Tibial artery (tissue), 4 donors: ENCODE results near the gene TSPAN18.
A peak's percentile ranks its signal among the peaks of the same experiment; 100 is the strongest.

Experiments
- DNase-seq, 2 donors: peaks; one replicate each; pipeline ENCODE4 v3.0.0-alpha.2; 2019
- H3K27ac ChIP-seq, 2 donors: fragments of 200-600 bp; sonication (generic) in 1 of 2; 1 replicate in 1 of 2; 2 replicates in 1 of 2; pipeline ENCODE4 v1.5.1; 2018 to 2019; ENCODE audit warnings: mild to moderate bottlenecking in 1 of 2
- H3K27me3 ChIP-seq, 2 donors: fragments of 200-600 bp; sonication (generic) in 1 of 2; one replicate each; pipeline versions ENCODE4 v1.5.1 to v1.6.0; 2016 to 2019
- H3K36me3 ChIP-seq, 3 donors: fragments of 200-600 bp; sonication (generic) in 2 of 3; one replicate each; pipeline ENCODE4 v1.5.1; 2016 to 2019; ENCODE audit warnings: mild to moderate bottlenecking in 2 of 3
- H3K4me1 ChIP-seq, 4 donors: fragments of 200-600 bp; sonication (generic) in 2 of 4; 1 replicate in 3 of 4; 2 replicates in 1 of 4; pipeline ENCODE4 v1.5.1; 2016 to 2019
- H3K4me3 ChIP-seq, 2 donors: fragments of 200-600 bp; sonication (generic) in 1 of 2; 1 replicate in 1 of 2; 2 replicates in 1 of 2; pipeline ENCODE4 v1.5.1; 2018 to 2019; ENCODE audit warnings: mild to moderate bottlenecking in 2 of 2
- H3K9me3 ChIP-seq, 3 donors: fragments of 200-600 bp; sonication (generic) in 1 of 3; one replicate each; pipeline ENCODE4 v1.5.1; 2016 to 2019
- intact Hi-C: fragments of 100-400 bp; cut with DNase I; formaldehyde crosslinking; loops from one replicate; pipeline ENCODE4 v1.15.0; 2023; ENCODE audit warnings: low total_unique reads
- TF ChIP-seq, protein P1 (sequence below), 2 experiments: fragments of 200-600 bp in 1 of 2; fragments of 450-650 bp in 1 of 2; IDR thresholded peaks; one replicate each; pipeline ENCODE4 v1.5.1; 2017 to 2019; ENCODE audit warnings: antibody characterized with exemption in 2 of 2, mild to moderate bottlenecking in 1 of 2, moderate library complexity in 1 of 2

The TSPAN18 gene

DNA sequence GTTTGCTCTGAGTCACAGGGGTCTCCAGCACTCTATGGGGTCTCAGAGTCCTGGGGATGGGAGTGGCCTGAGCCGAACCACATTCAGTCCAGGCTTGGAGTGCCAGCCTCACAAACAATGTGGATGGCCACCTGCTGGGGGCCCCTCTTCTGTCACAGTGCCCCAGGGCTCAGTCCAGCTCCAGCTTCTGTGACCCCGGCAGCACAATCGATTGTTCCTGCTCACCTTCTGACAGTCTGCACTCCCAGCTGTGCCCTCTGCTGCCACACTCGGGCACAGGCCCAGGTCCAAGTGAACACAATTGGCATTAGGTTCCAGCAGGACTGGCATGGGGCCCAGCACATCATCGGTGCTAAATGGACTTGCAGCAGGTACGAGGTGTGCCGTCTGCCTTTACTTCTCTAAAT, 139.1 kb downstream of the TSPAN18 start:
- Histone ChIP-seq H3K27me3 (no peaks in the 10 kb centered on the region), H3K4me1 (peaks cover 0 to 48% (median 31%) of the 10 kb centered on the region in 4 donors)

DNA sequence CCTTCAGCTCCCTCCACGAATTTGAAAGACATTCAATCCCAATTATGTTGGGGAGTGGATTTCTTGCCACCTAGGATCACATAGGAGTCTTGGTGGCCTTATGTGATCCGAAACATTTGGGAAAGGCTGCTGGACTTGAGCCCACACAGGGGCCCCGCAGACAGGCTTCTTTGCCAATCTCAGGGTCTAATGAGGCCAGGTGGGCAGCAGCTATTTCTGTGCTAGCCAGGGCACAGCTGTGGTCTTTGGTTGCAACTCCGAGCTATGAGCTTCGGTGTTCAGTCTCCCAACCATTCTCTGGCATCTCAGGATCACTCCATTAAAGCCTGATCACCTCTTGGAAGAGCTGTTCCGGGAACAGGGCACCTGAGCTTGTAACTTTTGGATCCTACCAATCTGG, 139.5 kb downstream of the TSPAN18 start:
- Histone ChIP-seq H3K4me1 (peaks cover 0 to 47% (median 31%) of the 10 kb centered on the region in 4 donors), H3K27ac (no peak overlapping the region)
- intact Hi-C loops, result no loop called here

More for the DNA sequence above, 139.1 kb downstream of the TSPAN18 start:
- TF ChIP-seq, protein P1, sequence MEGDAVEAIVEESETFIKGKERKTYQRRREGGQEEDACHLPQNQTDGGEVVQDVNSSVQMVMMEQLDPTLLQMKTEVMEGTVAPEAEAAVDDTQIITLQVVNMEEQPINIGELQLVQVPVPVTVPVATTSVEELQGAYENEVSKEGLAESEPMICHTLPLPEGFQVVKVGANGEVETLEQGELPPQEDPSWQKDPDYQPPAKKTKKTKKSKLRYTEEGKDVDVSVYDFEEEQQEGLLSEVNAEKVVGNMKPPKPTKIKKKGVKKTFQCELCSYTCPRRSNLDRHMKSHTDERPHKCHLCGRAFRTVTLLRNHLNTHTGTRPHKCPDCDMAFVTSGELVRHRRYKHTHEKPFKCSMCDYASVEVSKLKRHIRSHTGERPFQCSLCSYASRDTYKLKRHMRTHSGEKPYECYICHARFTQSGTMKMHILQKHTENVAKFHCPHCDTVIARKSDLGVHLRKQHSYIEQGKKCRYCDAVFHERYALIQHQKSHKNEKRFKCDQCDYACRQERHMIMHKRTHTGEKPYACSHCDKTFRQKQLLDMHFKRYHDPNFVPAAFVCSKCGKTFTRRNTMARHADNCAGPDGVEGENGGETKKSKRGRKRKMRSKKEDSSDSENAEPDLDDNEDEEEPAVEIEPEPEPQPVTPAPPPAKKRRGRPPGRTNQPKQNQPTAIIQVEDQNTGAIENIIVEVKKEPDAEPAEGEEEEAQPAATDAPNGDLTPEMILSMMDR (IDR thresholded peaks at IDR 0.05), result no peak
- Histone ChIP-seq H3K4me3 (no peak overlapping the region), H3K27ac (peak overlapping the region in 1 of 2 donors; percentile 22), H3K36me3 (no peaks in the 10 kb centered on the region), H3K9me3 (no peaks in the 10 kb centered on the region)
- intact Hi-C loops, result no loop called here
- no peak for DNase-seq

DNA sequence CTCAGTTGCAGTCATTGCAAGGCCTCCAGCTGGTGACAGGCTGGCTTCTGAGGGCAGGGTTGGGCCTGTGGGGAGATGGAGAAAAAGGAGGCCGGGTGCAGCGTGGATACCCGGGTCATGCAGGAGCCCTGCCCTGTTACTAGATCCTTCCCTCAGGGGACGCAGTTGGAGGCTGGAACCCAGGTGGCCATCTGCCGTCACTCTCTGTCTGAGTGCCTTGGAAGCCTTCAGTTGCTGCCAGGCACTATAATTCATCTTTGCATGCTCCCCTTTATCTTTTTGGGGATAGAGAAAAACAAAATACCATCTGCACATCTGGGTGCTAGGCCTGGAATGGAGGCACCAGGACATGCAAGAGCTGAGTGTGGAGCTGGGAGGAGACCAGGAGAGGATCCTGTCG, 141.3 kb downstream of the TSPAN18 start:
- Histone ChIP-seq H3K36me3 (no peaks in the 10 kb centered on the region), H3K4me3 (no peak overlapping the region), H3K27ac (no peak overlapping the region), H3K9me3 (no peaks in the 10 kb centered on the region), H3K4me1 (peaks cover 0 to 30% (median 17%) of the 10 kb centered on the region in 4 donors), H3K27me3 (no peaks in the 10 kb centered on the region)
- intact Hi-C loops, result no loop called here
- DNase-seq, result no peak
- TF ChIP-seq, protein P1 (IDR thresholded peaks at IDR 0.05), result no peak

More for the DNA sequence above, 139.5 kb downstream of the TSPAN18 start:
- Histone ChIP-seq H3K36me3 (no peaks in the 10 kb centered on the region), H3K4me3 (no peak overlapping the region), H3K9me3 (no peaks in the 10 kb centered on the region), H3K27me3 (no peaks in the 10 kb centered on the region)
- TF ChIP-seq, protein P1 (IDR thresholded peaks at IDR 0.05), result no peak
- DNase-seq, result no peak

DNA sequence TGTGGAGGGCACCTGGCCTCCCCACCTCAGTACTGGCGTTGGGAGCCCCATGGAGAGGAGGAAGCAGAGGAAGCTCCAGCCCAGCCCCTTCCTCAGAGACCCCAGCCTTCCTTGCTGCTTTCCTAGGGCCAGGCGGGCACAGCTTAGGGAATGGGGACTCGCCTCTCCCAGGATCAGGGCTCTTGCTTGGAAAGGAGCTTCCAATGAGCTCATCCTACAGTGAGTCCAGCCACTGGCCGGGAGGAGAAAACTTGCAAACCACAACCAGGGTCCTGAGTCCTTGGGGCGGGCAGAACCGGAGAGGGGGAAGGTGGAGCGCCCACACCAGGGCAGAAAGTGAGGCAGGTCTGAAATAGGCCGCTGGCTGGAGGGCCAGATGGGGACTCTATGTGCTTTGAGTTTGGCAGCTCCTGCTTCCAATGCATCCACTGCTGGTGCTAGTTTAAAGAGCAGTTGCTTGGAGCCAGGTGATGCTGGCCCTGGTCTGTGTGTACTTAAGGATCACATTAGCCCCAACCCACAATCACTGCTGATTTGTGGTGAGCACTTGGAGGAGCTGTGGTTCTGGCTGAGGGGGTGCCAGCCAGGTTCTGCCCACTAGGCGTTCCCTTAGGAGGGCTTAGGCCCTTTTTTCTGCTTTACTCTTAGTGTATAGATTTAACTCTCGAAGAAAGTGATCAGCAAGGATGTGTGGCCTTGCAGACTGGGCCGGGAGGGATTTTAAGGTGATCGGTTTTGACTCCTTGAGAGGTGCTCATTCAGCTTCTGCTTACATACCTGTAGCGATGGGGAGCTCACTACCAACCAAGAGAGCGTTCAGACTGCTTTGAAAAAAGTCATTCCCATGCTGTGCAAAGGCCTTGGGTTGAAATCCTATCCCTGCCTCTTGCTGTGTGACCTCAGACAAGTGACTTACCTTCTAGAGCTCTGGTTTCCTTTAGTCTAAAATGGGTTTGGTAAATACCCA, 142.0 kb downstream of the TSPAN18 start:
- H3K27me3 ChIP-seq, result no peaks in the 10 kb centered on the region
- no peak overlapping the region for H3K27ac ChIP-seq
- H3K4me1 ChIP-seq, result peaks cover 0 to 23% (median 15%) of the 10 kb centered on the region in 4 donors
- H3K4me3 ChIP-seq, result no peak overlapping the region
- TF ChIP-seq, protein P1 (IDR thresholded peaks at IDR 0.05), result no peak
- H3K36me3 ChIP-seq, result no peaks in the 10 kb centered on the region
- no peaks in the 10 kb centered on the region for H3K9me3 ChIP-seq
- intact Hi-C loops, result no loop called here
- no peak for DNase-seq

DNA sequence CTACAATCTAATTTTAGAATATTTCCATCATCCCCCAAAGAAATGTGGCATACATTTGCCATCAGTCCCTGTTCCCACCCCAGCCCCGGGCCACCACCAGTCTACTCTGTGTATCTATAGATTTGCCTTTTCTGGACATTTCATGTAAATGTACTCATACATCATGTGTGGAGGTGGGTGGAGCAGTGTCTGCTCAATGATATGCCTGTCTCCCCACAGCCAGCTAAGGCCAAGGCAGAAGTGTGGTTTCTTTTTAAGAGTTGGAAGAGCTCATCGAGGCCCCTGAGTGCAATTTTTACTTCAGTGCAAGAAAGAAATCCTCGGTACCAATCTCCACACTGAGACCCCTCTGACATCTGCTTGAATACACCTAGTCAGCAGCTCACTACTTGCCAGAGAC, 143.4 kb downstream of the TSPAN18 start:
- Histone ChIP-seq H3K36me3 (no peaks in the 10 kb centered on the region), H3K27me3 (no peaks in the 10 kb centered on the region), H3K9me3 (no peaks in the 10 kb centered on the region), H3K4me1 (peaks cover 0 to 11% (median 9%) of the 10 kb centered on the region in 4 donors), H3K4me3 (no peak overlapping the region), H3K27ac (no peak overlapping the region)
- DNase-seq, result no peak
- TF ChIP-seq, protein P1 (IDR thresholded peaks at IDR 0.05), result no peak
- intact Hi-C loops, result no loop called here
